Activated CD4-positive, alpha-beta T cell treated with anti-CD3 and anti-CD28 coated beads, Interleukin-2, Interleukin-6, amounts not matched to agents 100 ng/mL and 50 ng/mL, durations not matched to agents 16 hours and 8 hours (primary cell): ENCODE measurements around the gene LBP.
"Not testable (repeated sequence)": the region's sequence is repeated elsewhere in the genome, so short reads cannot be mapped to it uniquely, and the experiment has no call there.

Experiments used
- DNase-seq: peaks from one replicate; pipeline ENCODE4 v3.0.0-alpha.2; 2020

Gene LBP

GRCh38 chr20:38402089-38402488 lies 55.8 kb downstream of the LBP start:
- DNase-seq: no peak

- no peak for DNase-seq
Measured at GRCh38 chr20:38402816-38403215, 56.5 kb downstream of the LBP start.

- no peak for DNase-seq
Measured at GRCh38 chr20:38404016-38404415, 57.7 kb downstream of the LBP start.

- no peak for DNase-seq
Measured at GRCh38 chr20:38405132-38405531, 58.9 kb downstream of the LBP start.

- DNase-seq: no peak
Measured at GRCh38 chr20:38406476-38406875, 60.2 kb downstream of the LBP start.

GRCh38 chr20:38407321-38407720 lies 61.0 kb downstream of the LBP start:
- DNase-seq: no peak

- DNase-seq: not testable (repeated sequence)
Measured at GRCh38 chr20:38407822-38408221, 61.5 kb downstream of the LBP start.

GRCh38 chr20:38412877-38413577 lies 66.7 kb downstream of the LBP start:
- no peak for DNase-seq

GRCh38 chr20:38414769-38415450 lies 68.6 kb downstream of the LBP start:
- DNase-seq: no peak

GRCh38 chr20:38418509-38419204 lies 72.4 kb downstream of the LBP start:
- DNase-seq: no peak

GRCh38 chr20:38420388-38421085 lies 74.3 kb downstream of the LBP start:
- no peak for DNase-seq

GRCh38 chr20:38421915-38422314 lies 75.6 kb downstream of the LBP start:
- no peak for DNase-seq

GRCh38 chr20:38423541-38423940 lies 77.3 kb downstream of the LBP start:
- DNase-seq: no peak

GRCh38 chr20:38424401-38424800 lies 78.1 kb downstream of the LBP start:
- no peak for DNase-seq

- no peak for DNase-seq
Measured at GRCh38 chr20:38426006-38426897, 80.0 kb downstream of the LBP start.
